ENCODE results near the gene ANKRD36.
"Not testable (repeated sequence)": the region's sequence is repeated elsewhere in the genome, so short reads cannot be mapped to it uniquely, and the experiment has no call there.

Gene ANKRD36

DNA sequence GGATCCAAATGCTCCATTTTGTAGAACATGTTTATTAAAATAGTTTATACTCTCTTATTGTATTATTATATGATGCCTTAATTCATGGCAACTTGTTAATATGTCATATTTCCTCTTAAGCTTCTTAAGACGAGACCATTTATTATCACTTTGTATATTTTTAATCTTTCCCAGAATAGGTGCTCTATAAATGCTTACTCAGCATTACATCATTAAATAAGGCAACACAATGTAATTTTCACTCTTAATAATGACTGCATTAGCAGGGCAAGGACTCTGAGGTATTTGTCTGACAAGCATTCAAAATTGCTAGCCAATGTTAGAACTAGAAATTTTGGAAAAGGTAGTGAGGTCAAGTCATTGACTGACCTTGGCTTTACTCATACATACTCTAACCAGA lies 180.7 kb downstream of the ANKRD36 start:
- not testable (repeated sequence) for DNase-seq (ENCODE audit: low spot score)

Measured in activated CD4-positive, alpha-beta T cell treated with anti-CD3 and anti-CD28 coated beads, Interleukin-2, Interleukin-4, amounts not matched to agents 100 ng/mL and 50 ng/mL, durations not matched to agents 16 hours and 8 hours (primary cell).